Endothelial cell of umbilical vein (primary cell): ENCODE measurements around the gene ZNF439. TPM values are rescaled to one million over a fixed set of nuclear protein-coding genes. Genes with fewer than 3 reads are reported as not detected.

ENCODE experiments used
- BruUV-seq: library from RNA; stranded (reverse); fragments of 400-500 nt; replicated peaks from 2 replicates; lab custom pipeline; 2021; lab: Mats Ljungman, UMichigan
- CTCF ChIA-PET: fragments of 300-600, 350-600 bp; sonication (Branson Sonifier 250); formaldehyde crosslinking; loops from one replicate; lab custom pipeline; 2021; ENCODE audit warnings: antibody characterized with exemption, inconsistent platforms; lab: Charles Lee
- POLR2A ChIA-PET: fragments of 300-600, 350-600 bp; sonication (Branson Sonifier 250); formaldehyde crosslinking; loops from one replicate; lab custom pipeline; 2021; ENCODE audit warnings: antibody characterized with exemption, inconsistent platforms; lab: Charles Lee
- DNase-seq: peaks from one replicate; pipeline ENCODE4 v3.0.0-alpha.2; 2011; ENCODE audit warnings: low read depth, low spot score
- FAIRE-seq: peaks from 2 replicates; lab custom pipeline; 2011; peaks lifted over from hg19 to GRCh38; lab: Jason Lieb, UNC
- H2AFZ ChIP-seq: 2 replicates; pipeline ENCODE4 v1.6.0; 2012; ENCODE audit warnings: low read depth, low read length, control low read depth, inconsistent platforms
- H3K27ac ChIP-seq: 2 replicates; pipeline ENCODE4 v1.5.1; 2011; ENCODE audit warnings: low read depth, mild to moderate bottlenecking, control low read depth, low read length, moderate library complexity; ENCODE audit not compliant: insufficient read depth
- H3K27me3 ChIP-seq, 2 experiments: 2 replicates each; pipeline versions ENCODE4 v1.6.0 to v1.6.1; 2011; ENCODE audit warnings: low read length in 2 of 2, mixed read lengths in 1 of 2; ENCODE audit not compliant: control insufficient read depth in 2 of 2, insufficient read depth in 2 of 2
- H3K36me3 ChIP-seq, 2 experiments: 2 replicates in 1 of 2; 3 replicates in 1 of 2; pipeline ENCODE4 v1.5.1; 2011; ENCODE audit warnings: low read length in 2 of 2, mild to moderate bottlenecking in 1 of 2, moderate library complexity in 1 of 2; ENCODE audit not compliant: control insufficient read depth in 2 of 2, insufficient read depth in 2 of 2; ENCODE audit errors: extremely low read depth in 1 of 2
- H3K4me1 ChIP-seq: 3 replicates; pipeline ENCODE4 v1.5.1; 2011; ENCODE audit warnings: mild to moderate bottlenecking, low read length; ENCODE audit not compliant: control insufficient read depth, insufficient read depth; ENCODE audit errors: extremely low read depth
- H3K4me2 ChIP-seq: 2 replicates; pipeline ENCODE4 v1.6.1; 2011; ENCODE audit warnings: low read length, control low read depth, mixed read lengths; ENCODE audit not compliant: insufficient read depth
- H3K4me3 ChIP-seq, 3 experiments: fragments of 200-600 bp in 1 of 3; sonication (generic), shearing (Covaris generic) in 1 of 3; replicated peaks in 1 of 3; 2 replicates each; pipeline ENCODE4 v1.5.1; 2011 to 2016; ENCODE audit warnings: control low read depth in 3 of 3, low read length in 3 of 3, mild to moderate bottlenecking in 2 of 3, inconsistent platforms in 1 of 3, low read depth in 1 of 3, moderate library complexity in 1 of 3; ENCODE audit not compliant: insufficient read depth in 1 of 3
- H3K79me2 ChIP-seq: 2 replicates; pipeline ENCODE4 v1.6.0; 2012; ENCODE audit warnings: low read length, inconsistent platforms; ENCODE audit not compliant: control insufficient read depth, insufficient read depth
- H3K9ac ChIP-seq: replicated peaks from 2 replicates; pipeline ENCODE3; 2011; ENCODE audit warnings: low read length, control low read depth; ENCODE audit not compliant: insufficient read depth; ENCODE audit errors: extremely low read depth
- H3K9me1 ChIP-seq: replicated peaks from 3 replicates; pipeline ENCODE4 v1.6.0; 2011; ENCODE audit warnings: mild to moderate bottlenecking, low read length; ENCODE audit not compliant: control insufficient read depth, insufficient read depth; ENCODE audit errors: extremely low read depth
- H3K9me3 ChIP-seq: replicated peaks from 2 replicates; pipeline ENCODE4 v1.5.1; 2012; ENCODE audit warnings: low read length, inconsistent platforms; ENCODE audit not compliant: control insufficient read depth, insufficient read depth
- H4K20me1 ChIP-seq: replicated peaks from 2 replicates; pipeline ENCODE3; 2011; ENCODE audit warnings: mild to moderate bottlenecking, low read length; ENCODE audit not compliant: control insufficient read depth, insufficient read depth; ENCODE audit errors: extremely low read depth
- CTCF ChIP-seq, 2 donors: IDR thresholded peaks; 1 replicate in 1 of 2; 2 replicates in 1 of 2; pipeline ENCODE4 v1.5.1; 2011; ENCODE audit warnings: low read length in 2 of 2, mild to moderate bottlenecking in 2 of 2, moderate library complexity in 2 of 2, control low read depth in 1 of 2, inconsistent platforms in 1 of 2, low read depth in 1 of 2; ENCODE audit not compliant: insufficient read depth in 1 of 2; ENCODE audit errors: extremely low read depth in 1 of 2
- EZH2 ChIP-seq: IDR thresholded peaks from 2 replicates; pipeline ENCODE4 v1.6.1; 2012; ENCODE audit warnings: borderline replicate concordance, low read depth, mild to moderate bottlenecking, moderate library complexity, low read length, inconsistent platforms; ENCODE audit not compliant: severe bottlenecking
- FOS ChIP-seq: IDR thresholded peaks from 2 replicates; pipeline ENCODE4 v1.6.1; 2011; ENCODE audit warnings: mild to moderate bottlenecking, low read length, moderate library complexity, borderline replicate concordance; ENCODE audit not compliant: insufficient read depth
- GATA2 ChIP-seq: IDR thresholded peaks from 2 replicates; pipeline ENCODE4 v1.7.0; 2011; ENCODE audit warnings: low read depth, mild to moderate bottlenecking, moderate library complexity, mixed read lengths, low read length; ENCODE audit not compliant: insufficient read length, insufficient read depth
- JUN ChIP-seq: IDR thresholded peaks from 2 replicates; pipeline ENCODE4 v1.6.1; 2011; ENCODE audit warnings: borderline replicate concordance, low read depth; ENCODE audit not compliant: insufficient read length, insufficient read depth
- MAX ChIP-seq: IDR thresholded peaks from 2 replicates; pipeline ENCODE4 v1.6.1; 2011; ENCODE audit not compliant: insufficient read depth, insufficient read length
- MYC ChIP-seq: IDR thresholded peaks from one replicate; pipeline ENCODE4 v1.6.1; 2011; ENCODE audit warnings: mild to moderate bottlenecking, low read depth, low read length
- POLR2A ChIP-seq: IDR thresholded peaks from 2 replicates; pipeline ENCODE4 v1.6.1; 2012; ENCODE audit warnings: low read depth, mild to moderate bottlenecking, control low read depth, low read length
- POLR2AphosphoS5 ChIP-seq: IDR thresholded peaks from 2 replicates; pipeline ENCODE4 v1.6.1; 2012; ENCODE audit warnings: low read depth, mild to moderate bottlenecking, control low read depth, low read length, moderate library complexity; ENCODE audit not compliant: insufficient read depth
- dilution Hi-C: fragments of 300-500 bp; cut with MboI; formaldehyde crosslinking; loops from one replicate; pipeline ENCODE4 v1.15.0; 2019; ENCODE audit warnings: low sequenced_read_pairs; ENCODE audit not compliant: extremely low pct_ligation_motif_present
- intact Hi-C: fragments of 100-400 bp; cut with micrococcal nuclease; formaldehyde crosslinking; loops from one replicate; pipeline ENCODE4 v1.10.0; 2022
- polyA plus RNA-seq, 4 experiments: library from polyadenylated mRNA; depleted of rRNA in 3 of 4; stranded (reverse) in 3 of 4; unstranded in 1 of 4; fragments of >200 nt; gene quantifications; 2 replicates each; pipeline versions ENCODE4 v1.2.1 to v1.2.3, GENCODE V29; 2011 to 2012; ENCODE audit warnings: missing spikeins in 1 of 4
- total RNA-seq: library from RNA; stranded (reverse); gene quantifications from 2 replicates; pipeline ENCODE4 v1.2.3, GENCODE V29; 2021

Gene ZNF439
- total and polyA plus RNA-seq, 2 donors (not counting 3 experiments of a cell fraction or from before 2014, with no cell fraction given) = 0.12 to 0.33 TPM

- Histone ChIP-seq H3K9ac (no peak overlapping the region), H4K20me1 (no peaks in the 10 kb centered on the region), H3K79me2 (no peaks in the 10 kb centered on the region), H3K9me3 (no peaks in the 10 kb centered on the region), H3K27ac (no peak overlapping the region), H3K9me1 (no peaks in the 10 kb centered on the region), H3K4me3 (peak overlapping the region; percentile 13 to 70 (median 69)), H3K4me2 (peak overlapping the region; percentile 83), H2AFZ (peak overlapping the region; percentile 93), H3K27me3 (no peaks in the 10 kb centered on the region), H3K4me1 (peaks cover 6% of the 10 kb centered on the region), H3K36me3 (no peaks in the 10 kb centered on the region)
- FAIRE-seq = no peak
- ChIA-PET CTCF (interaction anchor here (0.7 to 2.7 kb wide), 6 partner anchors 15 to 141 kb away, joined by 3 to 10 read pairs (median 6); partner anchors contain the start of genes ZNF491 and ZNF700), POLR2A (no interaction called here)
- intact Hi-C loops (loop anchor here (2.0 to 5.0 kb wide), 4 partner anchors 15 to 329 kb away; partner anchors contain the start of genes ZNF20, ZNF491 and ZNF823), dilution Hi-C loops (no loop called here)
- TF ChIP-seq CTCF (IDR thresholded peaks at IDR 0.05; ENCODE audit: extremely low read depth in 1 of 2, insufficient read depth in 1 of 2, low read depth in 1 of 2, low read length in 2 of 2) = no peak
- no peak for TF ChIP-seq JUN
- no peak for TF ChIP-seq MYC
- no peak for TF ChIP-seq POLR2AphosphoS5
- TF ChIP-seq GATA2 = no peak
- no peak for TF ChIP-seq EZH2
- TF ChIP-seq FOS = no peak
- TF ChIP-seq MAX = no peak
- no peak for TF ChIP-seq POLR2A
- BruUV-seq = no TSS peak
- no peak for DNase-seq
Measured at GRCh38 chr19:11813703-11814028, 34.9 kb upstream of the ZNF439 start.
